Right cardiac atrium (tissue), 5 donors: ENCODE measurements around the gene RARG. TPM values are rescaled to one million over a fixed set of nuclear protein-coding genes. Genes with fewer than 3 reads are reported as not detected.
A peak's percentile ranks its signal among the peaks of the same experiment; 100 is the strongest.

Source experiments
- ATAC-seq, 2 donors: fragments of 200-7000 bp; cut with Tn5 transposase; one replicate each; pipeline versions ENCODE4 v1.8.0 to v1.9.1; 2020; ENCODE audit warnings: moderate library complexity in 2 of 2, mild to moderate bottlenecking in 1 of 2
- DNase-seq, 3 donors: peaks; one replicate each; pipeline ENCODE4 v3.0.0-alpha.2; 2020
- H3K27ac ChIP-seq: one replicate; pipeline ENCODE4 v1.5.1; 2013; ENCODE audit warnings: mild to moderate bottlenecking, low read length, control low read depth, moderate library complexity
- H3K27me3 ChIP-seq: one replicate; pipeline ENCODE4 v1.6.1; 2013; ENCODE audit not compliant: control insufficient read depth, insufficient read depth
- H3K4me1 ChIP-seq: one replicate; pipeline ENCODE4 v1.6.1; 2013; ENCODE audit warnings: low read length; ENCODE audit not compliant: control insufficient read depth, insufficient read depth
- H3K4me3 ChIP-seq: one replicate; pipeline ENCODE4 v1.5.1; 2013; ENCODE audit warnings: low read length, control low read depth
- H3K9me3 ChIP-seq: one replicate; pipeline ENCODE4 v1.6.1; 2013; ENCODE audit warnings: low read length; ENCODE audit not compliant: control insufficient read depth
- WGBS: extraction: QIAGEN DNeasy Blood & Tissue Kit; methylation state at CpG from one replicate; pipeline ENCODE4 v1.1.7; 2013; 5-methylcytosine and 5-hydroxymethylcytosine counted together
- intact Hi-C, 4 donors: fragments of 100-400 bp; cut with DNase I; formaldehyde crosslinking; loops; one replicate each; pipeline versions ENCODE4 v1.11.0 to v1.14.0; 2022 to 2023
- polyA plus RNA-seq: library from polyadenylated mRNA; stranded (reverse); fragments of 200-250 nt; gene quantifications from one replicate; pipeline ENCODE4 v1.2.3, GENCODE V29; 2013
- total RNA-seq, 4 donors: library from RNA; stranded (reverse); fragmentation: NEBNext Ultra II Directional; extraction: Animal tissue kit (Norgen Biotek cat#: 25700); gene quantifications; one replicate each; pipeline ENCODE4 v1.2.1, GENCODE V29; 2021
- donor health status: healthy with polysubstance abuse.
- donor health status: DM: no; HTN: yes; CAD: no.
- donor health status: DM: no; HTN: no; CAD: no.
- donor health status: DM: no; HTN: yes; CAD: no; lungs with severe emphysema.
- donor health status: DM: yes; HTN: yes; CAD: no.

The RARG gene
- total and polyA plus RNA-seq, 5 donors: 10.5 to 26.2 (median 21.6) TPM

DNA sequence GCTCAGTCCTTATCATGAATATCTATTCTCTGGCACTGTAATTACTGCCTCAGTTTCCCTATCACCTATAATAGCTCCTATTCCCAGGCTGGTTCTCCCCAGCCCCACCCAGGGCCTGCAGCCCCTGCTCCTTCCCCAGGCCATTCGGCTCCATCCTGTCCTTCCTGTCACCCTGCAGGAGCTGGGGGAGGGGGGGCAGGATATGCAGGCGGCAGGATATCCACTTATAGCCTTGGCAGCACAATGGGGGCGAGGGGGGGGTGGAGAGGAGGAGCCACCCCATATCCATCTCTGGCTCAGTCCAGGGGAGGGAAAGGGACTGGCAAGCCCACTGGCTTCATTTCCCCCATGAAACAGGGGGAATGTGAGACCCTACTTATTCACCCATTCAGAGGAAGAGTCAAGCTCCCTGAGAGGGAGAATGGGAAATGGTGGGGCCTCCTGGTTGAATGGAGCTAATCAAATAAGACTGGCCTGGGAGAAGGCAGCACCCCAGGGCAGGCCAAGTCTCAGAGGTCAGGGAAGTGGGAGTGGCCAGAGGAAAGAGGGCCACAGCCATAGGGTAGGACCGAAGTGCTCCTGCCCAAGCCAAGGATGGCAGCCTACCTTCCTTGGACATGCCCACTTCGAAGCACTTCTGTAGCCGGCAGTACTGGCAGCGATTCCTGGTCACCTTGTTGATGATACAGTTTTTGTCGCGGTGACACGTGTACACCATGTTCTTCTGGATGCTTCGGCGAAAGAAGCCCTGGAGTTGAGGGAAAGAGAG, 17.1 kb downstream of the RARG start:
- peaks cover 10% of the 10 kb centered on the region for H3K4me1 ChIP-seq
- peak; percentile 56 to 74 for ATAC-seq
- intact Hi-C loops: loop anchor here in 3 of 4 donors (5.0 kb wide), 2 partner anchors 37 to 72 kb away; a partner anchor contains a TSS

DNA sequence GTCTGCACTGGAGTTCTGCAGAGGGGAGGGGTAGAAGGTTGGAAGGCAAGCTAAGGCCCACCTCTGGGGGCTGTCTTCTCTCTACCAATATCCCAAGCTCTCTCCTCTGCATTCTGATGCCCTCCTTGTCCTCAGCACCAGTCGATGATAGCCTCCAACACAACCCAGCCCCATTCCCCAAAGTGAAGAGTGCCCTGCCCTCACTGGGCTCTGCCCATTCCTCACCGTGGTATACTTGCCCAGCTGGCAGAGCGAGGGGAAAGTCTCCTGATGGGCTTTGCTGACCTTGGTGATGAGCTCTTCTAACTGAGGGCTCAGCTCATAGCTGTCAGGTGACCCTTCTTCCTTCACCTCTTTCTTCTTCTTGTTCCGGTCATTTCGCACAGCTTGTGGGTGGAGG, 17.8 kb downstream of the RARG start:
- Histone ChIP-seq H3K27me3 (no peaks in the 10 kb centered on the region), H3K9me3 (no peaks in the 10 kb centered on the region), H3K4me3 (peak overlapping the region; percentile 1), H3K27ac (peak overlapping the region; percentile 80), H3K4me1 (peaks cover 10% of the 10 kb centered on the region)
- ATAC-seq (no peak), DNase-seq (no peak)
- WGBS: 61% methylated on average over 5 of the region's 5 CpGs
- intact Hi-C loops: loop anchor here in 2 of 4 donors (5.0 kb wide), 2 partner anchors 38 to 73 kb away; a partner anchor contains a TSS

More for the DNA sequence above, 17.1 kb downstream of the RARG start:
- Histone ChIP-seq H3K27me3 (no peaks in the 10 kb centered on the region), H3K9me3 (no peaks in the 10 kb centered on the region), H3K4me3 (no peak overlapping the region), H3K27ac (peak overlapping the region; percentile 57)
- WGBS: 52% methylated on average over 12 of the region's 12 CpGs
- DNase-seq: peak; percentile 78 to 92 (median 91)

DNA sequence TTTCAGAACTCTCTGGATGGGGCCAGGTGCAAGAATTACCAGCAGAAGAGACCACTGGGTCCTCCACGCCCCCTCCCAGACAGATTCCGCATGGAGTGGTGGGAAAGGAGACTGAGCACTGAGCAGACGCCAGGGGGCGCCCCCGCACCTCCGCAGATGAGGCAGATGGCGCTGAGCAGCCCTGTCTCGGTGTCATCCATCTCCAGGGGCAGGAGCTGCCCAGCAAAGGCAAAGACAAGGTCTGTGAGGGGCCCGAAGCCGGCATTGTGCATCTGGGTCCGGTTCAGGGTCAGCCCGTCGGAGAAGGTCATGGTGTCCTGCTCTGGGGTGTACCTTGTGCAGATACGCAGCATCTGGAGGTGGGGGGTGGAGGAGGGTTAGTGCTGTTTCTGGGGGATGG, 18.7 kb downstream of the RARG start:
- Histone ChIP-seq H3K27me3 (no peaks in the 10 kb centered on the region), H3K4me1 (peaks cover 17% of the 10 kb centered on the region), H3K27ac (peak overlapping the region; percentile 80), H3K9me3 (no peaks in the 10 kb centered on the region), H3K4me3 (no peak overlapping the region)
- DNase-seq: peak; percentile 87 to 94 (median 94)
- intact Hi-C loops: loop anchor here (2.0 to 5.0 kb wide), 4 partner anchors 39 to 75 kb away; a partner anchor contains a TSS
- peak; percentile 69 to 78 for ATAC-seq
- 8% methylated on average over 14 of the region's 14 CpGs for WGBS

DNA sequence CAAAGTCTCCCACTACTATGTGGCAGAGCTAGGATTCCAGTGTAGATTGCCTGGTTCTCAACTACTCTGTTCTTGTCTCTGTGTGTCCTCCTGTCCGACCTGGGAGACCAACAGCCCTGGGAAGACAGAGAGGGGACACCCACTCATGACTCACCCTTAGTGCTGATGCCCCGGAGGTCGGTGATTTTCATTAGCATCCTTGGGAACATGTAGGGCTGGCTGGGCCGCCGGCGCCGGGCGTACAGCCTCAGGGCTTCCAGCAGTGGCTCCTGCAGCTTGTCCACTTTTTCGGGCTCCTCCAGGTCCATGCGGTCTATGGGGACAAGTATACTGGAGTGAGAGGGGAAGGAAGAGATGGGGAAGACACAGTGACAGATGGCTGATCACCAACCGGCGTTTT, 19.1 kb downstream of the RARG start:
- H3K4me1 ChIP-seq: peaks cover 17% of the 10 kb centered on the region
- peak in 1 of 3 donors; percentile 41 for DNase-seq
- no peaks in the 10 kb centered on the region for H3K9me3 ChIP-seq
- H3K27me3 ChIP-seq: no peaks in the 10 kb centered on the region
- no peak overlapping the region for H3K27ac ChIP-seq
- H3K4me3 ChIP-seq: no peak overlapping the region
- intact Hi-C loops: loop anchor here (2.0 to 5.0 kb wide), 4 partner anchors 39 to 76 kb away; a partner anchor contains a TSS
- WGBS: 52% methylated on average over 12 of the region's 12 CpGs
- ATAC-seq: no peak

DNA sequence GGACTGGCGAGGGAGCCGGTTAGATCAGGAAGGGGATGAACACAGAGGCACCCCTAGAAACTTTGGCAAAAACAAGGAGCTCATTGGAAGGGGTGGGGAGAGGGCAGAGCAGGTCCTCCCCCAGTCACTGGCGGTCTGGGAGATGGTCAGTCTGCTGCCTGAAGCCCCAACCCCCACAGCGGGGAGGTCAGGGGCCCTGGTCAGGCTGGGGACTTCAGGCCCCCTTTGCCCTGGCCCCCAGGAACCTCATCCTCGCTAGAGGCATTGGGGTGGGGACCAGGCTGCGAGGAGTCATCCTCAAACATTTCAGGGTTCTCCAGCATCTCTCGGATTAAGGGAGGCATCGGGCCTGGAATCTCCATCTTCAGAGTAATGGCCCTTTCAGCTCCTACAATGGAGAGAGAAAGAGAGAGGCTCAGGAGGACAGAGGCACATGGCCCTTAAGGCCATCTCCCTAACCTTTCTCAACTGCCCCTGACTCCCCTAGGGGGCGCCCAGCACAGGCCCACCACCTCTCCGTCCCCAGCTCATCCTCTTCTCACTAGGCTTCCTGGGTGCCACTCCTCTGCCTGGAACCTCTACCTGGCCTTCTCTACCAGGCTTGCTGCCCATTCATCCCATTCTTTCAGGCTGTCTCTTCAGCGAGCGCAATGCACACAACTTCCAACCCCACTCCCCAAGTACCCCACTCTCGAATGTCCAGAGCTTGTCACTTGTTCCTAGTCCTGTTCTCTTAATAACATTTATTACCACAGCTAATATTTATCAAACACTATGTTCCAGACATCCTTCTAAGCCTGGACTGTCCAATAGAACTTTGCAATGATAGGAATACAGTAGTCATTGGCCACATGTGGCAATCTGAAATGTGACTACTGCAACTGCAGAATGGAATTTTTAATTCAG, 20.3 kb downstream of the RARG start:
- H3K4me3 ChIP-seq: no peak overlapping the region
- ATAC-seq: no peak
- H3K27ac ChIP-seq: no peak overlapping the region
- DNase-seq: peak in 1 of 3 donors; percentile 33
- peaks cover 17% of the 10 kb centered on the region for H3K4me1 ChIP-seq
- WGBS: 84% methylated on average over 13 of the region's 13 CpGs
- no peaks in the 10 kb centered on the region for H3K27me3 ChIP-seq
- no peaks in the 10 kb centered on the region for H3K9me3 ChIP-seq
- intact Hi-C loops: loop anchor here (2.0 to 5.0 kb wide), 4 partner anchors 41 to 77 kb away; a partner anchor contains a TSS

DNA sequence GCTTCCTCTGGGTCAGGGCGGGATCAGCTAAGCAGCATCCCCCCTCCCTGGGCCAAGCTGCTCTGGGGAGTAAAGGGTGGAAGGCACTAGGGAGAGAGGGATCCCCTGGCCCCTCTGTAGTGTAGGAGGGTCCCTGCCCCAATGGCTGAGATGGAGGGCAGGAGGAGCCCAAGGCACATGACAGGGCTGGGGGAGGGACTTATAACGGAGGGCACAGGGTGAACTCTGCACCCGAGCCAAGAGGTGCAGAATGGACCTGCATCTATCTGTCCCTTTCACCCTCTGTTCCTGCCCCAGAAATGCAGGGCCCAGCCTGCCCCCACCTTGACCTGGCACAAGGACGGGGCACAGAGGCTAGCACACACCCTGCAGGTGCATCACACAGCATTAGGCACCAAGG, 21.2 kb downstream of the RARG start:
- ATAC-seq: no peak
- no peaks in the 10 kb centered on the region for H3K9me3 ChIP-seq
- 81% methylated on average over 4 of the region's 4 CpGs for WGBS

DNA sequence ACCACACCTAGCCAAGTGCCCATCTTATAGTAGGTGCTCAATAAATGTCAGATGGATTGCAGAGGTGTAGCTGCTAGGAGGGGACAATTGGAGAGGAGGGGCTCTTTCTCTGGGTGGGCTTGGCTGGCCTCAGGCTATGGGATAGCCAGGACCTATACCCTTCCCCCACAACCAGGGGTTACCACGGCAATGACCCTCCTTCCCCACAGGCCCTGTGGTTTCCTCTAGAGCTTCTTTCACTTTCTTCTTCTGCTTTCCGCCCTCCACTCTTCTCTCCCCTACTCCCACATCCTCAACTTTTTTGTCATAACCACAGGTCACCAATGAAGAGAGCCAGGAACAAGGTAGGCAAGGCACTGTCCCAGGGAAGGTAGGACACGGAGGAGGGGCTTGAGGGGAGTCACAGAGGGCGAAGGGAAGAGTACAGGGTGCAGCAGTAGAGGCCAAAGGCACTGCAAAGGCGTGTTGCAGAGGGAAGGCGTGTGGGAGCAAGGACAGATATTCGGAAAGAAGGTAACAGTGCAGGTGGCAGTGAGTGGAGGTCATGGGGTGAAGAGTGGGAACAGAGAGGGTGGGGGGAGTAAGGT, 23.0 kb downstream of the RARG start:
- H3K4me1 ChIP-seq: peaks cover 7% of the 10 kb centered on the region
- H3K27me3 ChIP-seq: no peaks in the 10 kb centered on the region
- H3K9me3 ChIP-seq: no peaks in the 10 kb centered on the region
- intact Hi-C loops: no loop called here
- no peak overlapping the region for H3K4me3 ChIP-seq
- peak in 1 of 2 donors; percentile 6 for ATAC-seq
- DNase-seq: no peak
- 60% methylated on average over 7 of the region's 7 CpGs for WGBS
- no peak overlapping the region for H3K27ac ChIP-seq

More for the DNA sequence above, 21.2 kb downstream of the RARG start:
- Histone ChIP-seq H3K4me3 (no peak overlapping the region), H3K4me1 (peaks cover 14% of the 10 kb centered on the region), H3K27me3 (no peaks in the 10 kb centered on the region), H3K27ac (no peak overlapping the region)
- DNase-seq: peak in 1 of 3 donors; percentile 24
- intact Hi-C loops: loop anchor here in 2 of 4 donors (5.0 kb wide), 2 partner anchors 41 to 76 kb away; a partner anchor contains a TSS

DNA sequence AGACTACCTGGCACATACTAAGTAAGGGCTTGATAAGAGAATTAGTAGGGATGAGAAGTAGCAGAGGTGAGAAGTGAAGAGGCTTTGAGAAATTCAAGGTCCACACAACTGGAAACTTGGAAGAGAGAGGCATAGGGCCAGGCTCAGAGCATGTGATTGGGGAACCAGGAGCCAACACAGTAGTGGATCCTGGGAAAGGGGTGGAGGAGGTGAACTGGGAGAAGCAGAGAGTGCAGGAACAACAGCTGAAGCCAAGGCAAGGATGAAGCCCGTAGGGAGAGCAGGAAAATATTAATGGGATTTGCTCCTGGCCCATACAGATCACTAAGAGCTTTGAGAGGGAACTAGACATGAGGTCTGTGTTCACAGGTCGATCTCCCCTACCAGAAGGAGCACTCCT, 23.6 kb downstream of the RARG start:
- H3K27me3 ChIP-seq: no peaks in the 10 kb centered on the region
- WGBS: 56% methylated on average over 2 of the region's 2 CpGs
- no peak overlapping the region for H3K27ac ChIP-seq
- H3K9me3 ChIP-seq: no peaks in the 10 kb centered on the region
- H3K4me1 ChIP-seq: peaks cover 7% of the 10 kb centered on the region
- ATAC-seq (peak in 1 of 2 donors; percentile 34), DNase-seq (no peak)
- no peak overlapping the region for H3K4me3 ChIP-seq
- intact Hi-C loops: no loop called here

DNA sequence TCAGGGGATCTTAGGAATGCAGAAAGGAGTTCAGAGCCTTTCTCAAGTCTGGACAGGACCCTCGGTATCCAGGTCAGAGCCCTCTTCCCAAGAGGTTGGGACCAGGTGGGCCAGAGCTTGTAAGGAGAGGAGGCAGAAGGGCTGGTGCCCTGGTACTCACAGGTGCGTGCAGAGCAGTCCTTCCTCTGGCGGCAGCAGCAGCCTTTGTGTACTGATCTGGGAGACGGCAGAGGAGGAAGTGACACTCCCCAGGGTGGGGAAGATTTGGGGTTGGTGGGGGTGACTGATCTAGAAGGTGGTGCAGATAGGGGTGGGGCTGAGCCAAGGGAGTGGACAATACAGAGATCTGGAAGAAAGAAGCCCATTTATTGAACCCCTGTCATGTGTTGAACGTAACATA, 25.0 kb downstream of the RARG start, which contains the start of gene ITGB7:
ITGB7 (minus strand) TSS at position 210 of the 400 bp plus-strand sequence. CDS start 6,808 bp downstream, outside the sequence.
- Histone ChIP-seq H3K27ac (no peak within 1 kb of the TSS), H3K4me3 (no peak within 1 kb of the TSS), H3K4me1 (peaks cover 7% of the 10 kb centered on the region), H3K27me3 (no peaks in the 10 kb centered on the region), H3K9me3 (no peaks in the 10 kb centered on the region)
- intact Hi-C loops: no loop called here
- ATAC-seq: no peak
- 58% methylated on average over 5 of the region's 5 CpGs for WGBS
- DNase-seq: peak in 1 of 3 donors; percentile 39

DNA sequence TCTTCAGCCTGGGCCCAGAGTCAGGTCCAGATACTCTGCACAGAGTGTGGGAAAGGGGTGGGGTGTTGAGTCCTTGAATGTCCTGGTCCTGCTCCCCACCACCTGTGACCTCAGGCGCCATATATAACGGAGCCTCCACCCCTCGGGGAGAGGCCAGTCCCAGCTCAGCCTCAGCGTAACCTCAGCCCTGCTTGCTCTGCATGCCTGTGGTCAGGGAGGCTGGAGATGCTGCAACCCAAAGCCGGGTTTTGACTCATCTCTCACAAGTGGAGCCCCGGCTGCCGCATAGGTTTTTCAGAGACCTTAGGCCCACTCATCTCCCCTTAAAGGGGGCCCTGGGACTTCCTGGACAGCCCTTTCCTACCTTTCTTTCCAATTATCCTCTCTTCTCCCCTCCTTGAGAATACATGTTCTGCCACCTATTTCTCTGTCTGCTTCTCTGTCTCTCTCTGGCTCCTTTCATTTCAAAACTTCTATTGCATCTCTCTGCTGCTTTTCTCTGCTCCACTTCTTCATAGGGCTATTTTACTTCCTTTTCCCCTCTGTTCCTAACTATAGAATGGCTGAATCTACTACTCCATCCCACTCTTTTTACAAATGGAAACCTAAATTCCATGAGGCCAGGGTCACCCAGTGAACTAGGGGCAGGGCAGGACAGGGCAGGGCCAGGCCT, 26.1 kb downstream of the RARG start:
- H3K4me3 ChIP-seq: no peak overlapping the region
- DNase-seq (no peak), ATAC-seq (no peak)
- 78% methylated on average over 7 of the region's 7 CpGs for WGBS
- H3K4me1 ChIP-seq: peaks cover 7% of the 10 kb centered on the region
- no peak overlapping the region for H3K27ac ChIP-seq
- intact Hi-C loops: no loop called here
- H3K9me3 ChIP-seq: no peaks in the 10 kb centered on the region
- H3K27me3 ChIP-seq: no peaks in the 10 kb centered on the region
